Transverse colon (tissue), 4 donors: ENCODE data around the gene KCTD15. TPM values are rescaled to one million over a fixed set of nuclear protein-coding genes. Genes with fewer than 3 reads are reported as not detected.

Experiments used
- DNase-seq: peaks from one replicate; pipeline ENCODE4 v3.0.0-alpha.2; 2019
- H3K27ac ChIP-seq, 4 donors: fragments of 200-600 bp; sonication (generic); 2 replicates each; pipeline ENCODE4 v1.5.1; 2016 to 2018; ENCODE audit warnings: inconsistent platforms in 4 of 4
- H3K27me3 ChIP-seq: fragments of 200-600 bp; sonication (generic); 2 replicates; pipeline ENCODE4 v1.5.1; 2017; ENCODE audit warnings: inconsistent platforms
- H3K36me3 ChIP-seq, 4 donors: fragments of 200-600 bp; sonication (generic); 2 replicates each; pipeline ENCODE4 v1.5.1; 2017 to 2019; ENCODE audit warnings: inconsistent platforms in 4 of 4
- H3K4me1 ChIP-seq, 4 donors: fragments of 200-600 bp; sonication (generic); 2 replicates each; pipeline ENCODE4 v1.5.1; 2017 to 2020; ENCODE audit warnings: inconsistent platforms in 4 of 4
- H3K4me3 ChIP-seq, 4 donors: fragments of 200-600 bp; sonication (generic); 1 replicate in 1 of 4; 2 replicates in 3 of 4; pipeline versions ENCODE4 v1.5.1 to v1.6.1; 2017 to 2019; ENCODE audit warnings: inconsistent platforms in 4 of 4
- H3K9me3 ChIP-seq, 2 donors: fragments of 200-600 bp; sonication (generic); 2 replicates each; pipeline ENCODE4 v1.5.1; 2017 to 2019; ENCODE audit warnings: inconsistent platforms in 2 of 2
- CTCF ChIP-seq, 5 experiments: fragments of 200-600 bp in 3 of 5; fragments of 450-650 bp in 2 of 5; sonication (generic) in 3 of 5; IDR thresholded peaks; 1 replicate in 2 of 5; 2 replicates in 3 of 5; pipeline ENCODE4 v1.5.1; 2016 to 2017; ENCODE audit warnings: antibody characterized with exemption in 5 of 5, inconsistent platforms in 3 of 5, mild to moderate bottlenecking in 2 of 5, moderate library complexity in 1 of 5
- EP300 ChIP-seq: sonication (generic); formaldehyde crosslinking; IDR thresholded peaks from one replicate; pipeline ENCODE4 v1.6.1; 2017; ENCODE audit warnings: antibody characterized with exemption, low read depth
- POLR2A ChIP-seq: fragments of 450-650 bp; IDR thresholded peaks from one replicate; pipeline ENCODE4 v1.6.1; 2016; ENCODE audit warnings: antibody characterized with exemption, mild to moderate bottlenecking, moderate library complexity
- POLR2AphosphoS5 ChIP-seq, 3 donors: sonication (generic); formaldehyde crosslinking; IDR thresholded peaks; one replicate each; pipeline ENCODE4 v1.6.1; 2016; ENCODE audit warnings: antibody characterized with exemption in 3 of 3
- WGBS, 2 donors: methylation state at CpG; one replicate each; pipeline ENCODE4 v1.1.5; 2018; ENCODE audit warnings: low coverage in 1 of 2; 5-methylcytosine and 5-hydroxymethylcytosine counted together
- in situ Hi-C, 4 donors: fragments of 200-750 bp; cut with MboI; loops; one replicate each; pipeline versions ENCODE4 v1.15.0 to v1.15.1; 2017; ENCODE audit warnings: low sequenced_read_pairs in 3 of 4, low pct_ligation_motif_present in 1 of 4, low pct_unique_long_range_greater_than_20kb in 1 of 4
- intact Hi-C: fragments of 100-400 bp; cut with DNase I; formaldehyde crosslinking; loops from one replicate; pipeline ENCODE4 v1.15.1; 2023; ENCODE audit warnings: low total_unique reads
- total RNA-seq, 4 donors: library from RNA; depleted of rRNA; stranded (reverse); fragments of >200 nt; gene quantifications; one replicate each; pipeline ENCODE4 v1.1.0, GENCODE V29; 2016

The KCTD15 gene
- total RNA-seq, 4 donors from 2014 or later, result 28.5 to 158 (median 39.2) TPM

- no peaks in the 10 kb centered on the region for H3K27me3 ChIP-seq
- DNase-seq, result no peak
- no peak overlapping the region for H3K4me3 ChIP-seq
- in situ Hi-C loops (no loop called here), intact Hi-C loops (no loop called here)
- no peaks in the 10 kb centered on the region for H3K36me3 ChIP-seq
- H3K4me1 ChIP-seq, result no peaks in the 10 kb centered on the region
- TF ChIP-seq POLR2A, result no peak
- no peak for TF ChIP-seq EP300
- no peak for TF ChIP-seq POLR2AphosphoS5 (IDR thresholded peaks at IDR 0.05)
- TF ChIP-seq CTCF (IDR thresholded peaks at IDR 0.05), result no peak
- 83% methylated on average over 10 of the region's 10 CpGs; no CpG with 5 or more reads in 1 of the 2 donors for WGBS, 2 donors
- no peak overlapping the region for H3K27ac ChIP-seq
- no peaks in the 10 kb centered on the region for H3K9me3 ChIP-seq
Observed at GRCh38 chr19:33860312-33861090, 63.8 kb downstream of the KCTD15 start.

- no peaks in the 10 kb centered on the region for H3K27me3 ChIP-seq
- no peaks in the 10 kb centered on the region for H3K9me3 ChIP-seq
- no peaks in the 10 kb centered on the region for H3K36me3 ChIP-seq
- H3K4me1 ChIP-seq, result no peaks in the 10 kb centered on the region
- no peak overlapping the region for H3K27ac ChIP-seq
- in situ Hi-C loops, result no loop called here
- WGBS, 2 donors, result 82% methylated on average over 3 of the region's 3 CpGs; no CpG with 5 or more reads in 1 of the 2 donors
- intact Hi-C loops, result no loop called here
- H3K4me3 ChIP-seq, result no peak overlapping the region
- no peak for DNase-seq
- TF ChIP-seq CTCF (IDR thresholded peaks at IDR 0.05) (no peak), POLR2A (no peak), EP300 (no peak), POLR2AphosphoS5 (IDR thresholded peaks at IDR 0.05) (no peak)
Observed at GRCh38 chr19:33861950-33862349, 65.3 kb downstream of the KCTD15 start.

- peaks cover 0 to 4% (median 1%) of the 10 kb centered on the region in 4 donors for H3K4me1 ChIP-seq
- in situ Hi-C loops (no loop called here), intact Hi-C loops (no loop called here)
- DNase-seq, result no peak
- peaks cover 4% of the 10 kb centered on the region for H3K27me3 ChIP-seq
- no peak overlapping the region for H3K27ac ChIP-seq
- H3K4me3 ChIP-seq, result no peak overlapping the region
- H3K36me3 ChIP-seq, result no peaks in the 10 kb centered on the region
- no peak for TF ChIP-seq POLR2AphosphoS5 (IDR thresholded peaks at IDR 0.05)
- TF ChIP-seq CTCF (IDR thresholded peaks at IDR 0.05), result no peak
- TF ChIP-seq POLR2A, result no peak
- no peak for TF ChIP-seq EP300
- no peaks in the 10 kb centered on the region for H3K9me3 ChIP-seq
- 73 to 100% methylated on average over 1 to 4 of the region's 4 CpGs for WGBS, 2 donors
Observed at GRCh38 chr19:33862981-33863380, 66.3 kb downstream of the KCTD15 start.

GRCh38 chr19:33863436-33863835 is 66.8 kb downstream of the KCTD15 start:
- Histone ChIP-seq H3K27ac (no peak overlapping the region), H3K4me3 (no peak overlapping the region), H3K36me3 (no peaks in the 10 kb centered on the region), H3K4me1 (peaks cover 0 to 5% (median 2%) of the 10 kb centered on the region in 4 donors), H3K9me3 (no peaks in the 10 kb centered on the region), H3K27me3 (peaks cover 4% of the 10 kb centered on the region)
- no peak for DNase-seq
- intact Hi-C loops, result no loop called here
- in situ Hi-C loops, result no loop called here
- WGBS, 2 donors, result 96 to 100% methylated on average over 1 to 5 of the region's 5 CpGs
- no peak for TF ChIP-seq CTCF (IDR thresholded peaks at IDR 0.05)
- no peak for TF ChIP-seq EP300
- no peak for TF ChIP-seq POLR2A
- TF ChIP-seq POLR2AphosphoS5 (IDR thresholded peaks at IDR 0.05), result no peak
